B cell (primary cell): ENCODE measurements around the gene RNF167. TPM values are rescaled to one million over a fixed set of nuclear protein-coding genes. Genes with fewer than 3 reads are reported as not detected.
A peak's percentile ranks its signal among the peaks of the same experiment; 100 is the strongest.

ENCODE experiments used
- ATAC-seq: fragments of 200-7000 bp; cut with Tn5 transposase; one replicate; pipeline ENCODE4 v1.10.0; 2021; ENCODE audit warnings: low read depth, mild to moderate bottlenecking, moderate number of reproducible peaks, moderate library complexity
- CTCF ChIA-PET: fragments of 350-600 bp; sonication (Branson Sonifier 250); formaldehyde crosslinking; loops from one replicate; lab custom pipeline; 2021; ENCODE audit warnings: antibody characterized with exemption, inconsistent platforms; lab: Charles Lee
- POLR2A ChIA-PET: fragments of 350-600 bp; sonication (Branson Sonifier 250); formaldehyde crosslinking; loops from one replicate; lab custom pipeline; 2021; ENCODE audit warnings: antibody characterized with exemption; lab: Charles Lee
- DNase-seq: peaks from one replicate; pipeline ENCODE4 v3.0.0; 2013
- H2AFZ ChIP-seq: 2 replicates; pipeline ENCODE4 v1.6.1; 2012; ENCODE audit warnings: mild to moderate bottlenecking, low read depth, low read length; ENCODE audit not compliant: insufficient read depth, poor library complexity, severe bottlenecking
- H3K27ac ChIP-seq, 2 donors: 1 replicate in 1 of 2; 2 replicates in 1 of 2; pipeline ENCODE4 v1.5.1; 2012 to 2013; ENCODE audit warnings: low read length in 2 of 2, mild to moderate bottlenecking in 2 of 2, moderate library complexity in 1 of 2
- H3K27me3 ChIP-seq, 4 experiments: fragments of 200-600 bp in 1 of 4; sonication (generic) in 1 of 4; replicated peaks in 1 of 4; 1 replicate in 2 of 4; 2 replicates in 2 of 4; pipeline versions ENCODE4 v1.6.1 to v1.7.0; 2013 to 2016; ENCODE audit warnings: low read length in 3 of 4, mild to moderate bottlenecking in 2 of 4, mixed read lengths in 1 of 4, moderate library complexity in 1 of 4; ENCODE audit not compliant: insufficient read depth in 4 of 4, control insufficient read depth in 3 of 4; ENCODE audit errors: control extremely low read depth in 1 of 4
- H3K36me3 ChIP-seq, 2 experiments: replicated peaks in 1 of 2; 1 replicate in 1 of 2; 2 replicates in 1 of 2; pipeline versions ENCODE4 v1.6.1 to v1.7.1; 2013; ENCODE audit warnings: low read length in 1 of 2; ENCODE audit not compliant: insufficient read depth in 2 of 2, control insufficient read depth in 1 of 2; ENCODE audit errors: control extremely low read depth in 1 of 2, extremely low read depth in 1 of 2
- H3K4me1 ChIP-seq, 2 donors: fragments of 200-600 bp in 1 of 2; sonication (generic) in 1 of 2; 1 replicate in 1 of 2; 2 replicates in 1 of 2; pipeline versions ENCODE4 v1.5.1 to v1.6.1; 2013 to 2017; ENCODE audit warnings: low read length in 2 of 2; ENCODE audit not compliant: control insufficient read depth in 2 of 2, insufficient read depth in 2 of 2
- H3K4me2 ChIP-seq: replicated peaks from 2 replicates; pipeline ENCODE3; 2012; ENCODE audit warnings: mild to moderate bottlenecking, low read depth, low read length; ENCODE audit not compliant: poor library complexity, severe bottlenecking
- H3K4me3 ChIP-seq, 5 experiments: fragments of 200-600 bp in 1 of 5; sonication (generic) in 1 of 5; 1 replicate in 3 of 5; 2 replicates in 2 of 5; pipeline versions ENCODE4 v1.5.1 to v1.7.0; 2011 to 2016; ENCODE audit warnings: low read length in 4 of 5, mild to moderate bottlenecking in 4 of 5, low read depth in 2 of 5, control low read depth in 1 of 5, moderate library complexity in 1 of 5; ENCODE audit not compliant: insufficient read depth in 1 of 5; ENCODE audit errors: control extremely low read depth in 1 of 5, extremely low read depth in 1 of 5
- H3K79me2 ChIP-seq: fragments of 200-600 bp; sonication (generic); one replicate; pipeline ENCODE4 v1.6.0; 2016; ENCODE audit warnings: low read length; ENCODE audit not compliant: control insufficient read depth, insufficient read depth
- H3K9ac ChIP-seq: fragments of 200-600 bp; sonication (generic); 2 replicates; pipeline ENCODE4 v1.6.1; 2017; ENCODE audit warnings: mild to moderate bottlenecking, low read length, moderate library complexity
- H3K9me3 ChIP-seq, 3 donors: one replicate each; pipeline versions ENCODE4 v1.6.1 to v1.7.1; 2013; ENCODE audit warnings: low read length in 2 of 3; ENCODE audit not compliant: control insufficient read depth in 2 of 3, insufficient read depth in 1 of 3; ENCODE audit errors: control extremely low read depth in 1 of 3
- H4K20me1 ChIP-seq: 2 replicates; pipeline ENCODE4 v1.6.0; 2012; ENCODE audit warnings: mild to moderate bottlenecking, low read length; ENCODE audit not compliant: insufficient read depth, control insufficient read depth, poor library complexity, severe bottlenecking
- H3K27ac Mint-ChIP-seq: one replicate; pipeline ENCODE4 v1.8.0; 2021; ENCODE audit warnings: mixed read lengths
- H3K27me3 Mint-ChIP-seq: one replicate; pipeline ENCODE4 v1.8.0; 2021; ENCODE audit warnings: mixed read lengths
- H3K4me1 Mint-ChIP-seq: one replicate; pipeline ENCODE4 v1.8.0; 2021; ENCODE audit warnings: mixed read lengths
- H3K4me3 Mint-ChIP-seq: one replicate; pipeline ENCODE4 v1.8.0; 2021; ENCODE audit warnings: mixed read lengths
- H3K9me3 Mint-ChIP-seq: one replicate; pipeline ENCODE4 v1.8.0; 2022; ENCODE audit warnings: mixed read lengths; ENCODE audit not compliant: insufficient read depth
- CTCF ChIP-seq: fragments of 200-600 bp; IDR thresholded peaks from one replicate; pipeline ENCODE4 v1.8.0; 2022; ENCODE audit warnings: antibody characterized with exemption, mild to moderate bottlenecking
- EZH2 ChIP-seq: IDR thresholded peaks from 2 replicates; pipeline ENCODE4 v1.6.1; 2012; ENCODE audit warnings: borderline replicate concordance, low read depth, mild to moderate bottlenecking, moderate library complexity, low read length; ENCODE audit not compliant: insufficient read depth, poor library complexity, severe bottlenecking
- WGBS: methylation state at CpG from one replicate; pipeline ENCODE4 v1.1.5; 2013; ENCODE audit warnings: missing lambda C conversion rate; ENCODE audit not compliant: insufficient coverage; 5-methylcytosine and 5-hydroxymethylcytosine counted together
- intact Hi-C: fragments of 100-400 bp; cut with micrococcal nuclease; formaldehyde crosslinking; loops from one replicate; pipeline ENCODE4 v1.10.0; 2022
- polyA plus RNA-seq: library from polyadenylated mRNA; depleted of rRNA; stranded (reverse); fragments of >200 nt; gene quantifications from 2 replicates; pipeline ENCODE4 v1.2.3, GENCODE V29; 2012
- total RNA-seq, 2 donors: library from RNA; stranded (reverse); fragments of 120-200 nt in 1 of 2; gene quantifications; 1 replicate in 1 of 2; 2 replicates in 1 of 2; pipeline versions ENCODE4 v1.2.3 to v1.2.4, GENCODE V29; 2013 to 2022

The RNF167 gene
- total and polyA plus RNA-seq, 2 donors (not counting 1 experiment from before 2014, with no cell fraction given), result 143 to 186 TPM

- no peak for ATAC-seq
- Mint-ChIP-seq H3K4me3 (no peak overlapping the region), H3K27ac (no peak overlapping the region), H3K27me3 (peaks cover 15% of the 10 kb centered on the region), H3K4me1 (peaks cover 41% of the 10 kb centered on the region), H3K9me3 (no peaks in the 10 kb centered on the region)
- intact Hi-C loops, result no loop called here
- Histone ChIP-seq H3K27ac (no peak overlapping the region), H3K9ac (no peak overlapping the region), H3K27me3 (peaks cover 0 to 16% (median 3%) of the 10 kb centered on the region in 4 experiments), H3K79me2 (peaks cover 4% of the 10 kb centered on the region), H3K4me3 (no peak overlapping the region), H4K20me1 (no peaks in the 10 kb centered on the region), H2AFZ (no peak overlapping the region), H3K9me3 (no peaks in the 10 kb centered on the region), H3K4me1 (peaks cover 19 to 28% of the 10 kb centered on the region in 2 donors), H3K36me3 (peaks cover 0 to 19% of the 10 kb centered on the region in 2 experiments), H3K4me2 (peak overlapping the region; percentile 34)
- DNase-seq, result no peak
- POLR2A ChIA-PET, result interaction anchor here (0.5 to 1.1 kb wide), 2 partner anchors 28 to 33 kb away, joined by 3 read pairs; no protein-coding TSS in a partner anchor
- CTCF ChIA-PET, result interaction anchor here (0.6 to 1.0 kb wide), 2 partner anchors 25 to 46 kb away, joined by 3 read pairs; no protein-coding TSS in a partner anchor
- TF ChIP-seq CTCF (no peak), EZH2 (no peak)
- 1% methylated on average over 9 of the region's 14 CpGs for WGBS
Measured at GRCh38 chr17:4934173-4934979, 5.7 kb upstream of the RNF167 start.

- ChIA-PET CTCF (no interaction called here), POLR2A (no interaction called here)
- H3K9me3 ChIP-seq, result no peaks in the 10 kb centered on the region
- no peak overlapping the region for H3K27ac ChIP-seq
- TF ChIP-seq CTCF, result no peak
- TF ChIP-seq EZH2, result no peak
- Mint-ChIP-seq H3K27ac (no peak overlapping the region), H3K9me3 (no peaks in the 10 kb centered on the region), H3K27me3 (peaks cover 15% of the 10 kb centered on the region), H3K4me3 (no peak overlapping the region), H3K4me1 (peaks cover 44% of the 10 kb centered on the region)
- peaks cover 0 to 16% (median 3%) of the 10 kb centered on the region in 4 experiments for H3K27me3 ChIP-seq
- ATAC-seq (no peak), DNase-seq (no peak)
- peaks cover 11% of the 10 kb centered on the region for H3K79me2 ChIP-seq
- intact Hi-C loops, result no loop called here
- no peak overlapping the region for H3K9ac ChIP-seq
- H3K36me3 ChIP-seq, result peaks cover 0 to 19% of the 10 kb centered on the region in 2 experiments
- no peaks in the 10 kb centered on the region for H4K20me1 ChIP-seq
- H3K4me1 ChIP-seq, result peaks cover 20 to 32% of the 10 kb centered on the region in 2 donors
- H3K4me2 ChIP-seq, result no peak overlapping the region
- no peak overlapping the region for H2AFZ ChIP-seq
- H3K4me3 ChIP-seq, result no peak overlapping the region
Measured at GRCh38 chr17:4935650-4936049, 4.4 kb upstream of the RNF167 start.
